Astrocyte of the spinal cord (primary cell): ENCODE measurements around the gene ACSF3.

Experiments
- DNase-seq: peaks from one replicate; pipeline ENCODE4 v3.0.0; 2011; ENCODE audit warnings: low read depth, low spot score
- H3K4me3 ChIP-seq: 2 replicates; pipeline ENCODE4 v1.5.1; 2011; ENCODE audit warnings: low read depth, mild to moderate bottlenecking, low read length, moderate library complexity
- in situ Hi-C: cut with HindIII; loops from 2 replicates; pipeline ENCODE4 v1.10.0; 2017; ENCODE audit warnings: low sequenced_read_pairs
- TF ChIP-seq, protein P1 (sequence below): IDR thresholded peaks from 2 replicates; pipeline ENCODE4 v1.5.1; 2012; ENCODE audit warnings: low read depth, mild to moderate bottlenecking, low read length, inconsistent platforms

ACSF3 gene

DNA sequence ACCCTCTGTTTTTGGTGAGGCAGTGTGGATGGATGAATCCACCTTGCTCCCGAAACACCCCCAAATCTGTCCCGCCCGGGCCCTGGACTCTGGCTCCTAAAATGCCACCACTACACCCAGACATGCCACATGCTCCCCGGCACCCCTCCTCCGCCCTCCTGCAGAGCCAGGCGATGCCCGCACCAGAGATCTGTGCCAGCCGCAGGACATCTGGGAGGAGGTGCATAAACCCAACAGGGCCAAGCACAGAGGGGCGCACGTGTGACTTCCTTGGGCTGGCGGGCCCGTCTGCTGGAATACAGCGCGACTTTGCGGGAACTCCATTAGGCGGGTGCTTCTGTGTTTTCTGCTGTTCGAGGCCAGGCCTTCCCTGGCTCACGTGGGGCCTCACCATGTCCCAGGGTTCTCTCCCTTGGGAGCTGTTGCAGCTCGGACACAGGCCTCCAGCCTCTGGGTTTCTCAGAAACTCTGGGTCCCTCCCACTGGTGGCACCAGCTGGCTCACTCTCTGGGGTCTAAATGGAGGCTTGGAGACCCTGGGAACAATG is 14.1 kb upstream of the ACSF3 start:
- TF ChIP-seq, protein P1, sequence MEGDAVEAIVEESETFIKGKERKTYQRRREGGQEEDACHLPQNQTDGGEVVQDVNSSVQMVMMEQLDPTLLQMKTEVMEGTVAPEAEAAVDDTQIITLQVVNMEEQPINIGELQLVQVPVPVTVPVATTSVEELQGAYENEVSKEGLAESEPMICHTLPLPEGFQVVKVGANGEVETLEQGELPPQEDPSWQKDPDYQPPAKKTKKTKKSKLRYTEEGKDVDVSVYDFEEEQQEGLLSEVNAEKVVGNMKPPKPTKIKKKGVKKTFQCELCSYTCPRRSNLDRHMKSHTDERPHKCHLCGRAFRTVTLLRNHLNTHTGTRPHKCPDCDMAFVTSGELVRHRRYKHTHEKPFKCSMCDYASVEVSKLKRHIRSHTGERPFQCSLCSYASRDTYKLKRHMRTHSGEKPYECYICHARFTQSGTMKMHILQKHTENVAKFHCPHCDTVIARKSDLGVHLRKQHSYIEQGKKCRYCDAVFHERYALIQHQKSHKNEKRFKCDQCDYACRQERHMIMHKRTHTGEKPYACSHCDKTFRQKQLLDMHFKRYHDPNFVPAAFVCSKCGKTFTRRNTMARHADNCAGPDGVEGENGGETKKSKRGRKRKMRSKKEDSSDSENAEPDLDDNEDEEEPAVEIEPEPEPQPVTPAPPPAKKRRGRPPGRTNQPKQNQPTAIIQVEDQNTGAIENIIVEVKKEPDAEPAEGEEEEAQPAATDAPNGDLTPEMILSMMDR = no peak
- in situ Hi-C loops = no loop called here
- no peak overlapping the region for H3K4me3 ChIP-seq
- DNase-seq = no peak

DNA sequence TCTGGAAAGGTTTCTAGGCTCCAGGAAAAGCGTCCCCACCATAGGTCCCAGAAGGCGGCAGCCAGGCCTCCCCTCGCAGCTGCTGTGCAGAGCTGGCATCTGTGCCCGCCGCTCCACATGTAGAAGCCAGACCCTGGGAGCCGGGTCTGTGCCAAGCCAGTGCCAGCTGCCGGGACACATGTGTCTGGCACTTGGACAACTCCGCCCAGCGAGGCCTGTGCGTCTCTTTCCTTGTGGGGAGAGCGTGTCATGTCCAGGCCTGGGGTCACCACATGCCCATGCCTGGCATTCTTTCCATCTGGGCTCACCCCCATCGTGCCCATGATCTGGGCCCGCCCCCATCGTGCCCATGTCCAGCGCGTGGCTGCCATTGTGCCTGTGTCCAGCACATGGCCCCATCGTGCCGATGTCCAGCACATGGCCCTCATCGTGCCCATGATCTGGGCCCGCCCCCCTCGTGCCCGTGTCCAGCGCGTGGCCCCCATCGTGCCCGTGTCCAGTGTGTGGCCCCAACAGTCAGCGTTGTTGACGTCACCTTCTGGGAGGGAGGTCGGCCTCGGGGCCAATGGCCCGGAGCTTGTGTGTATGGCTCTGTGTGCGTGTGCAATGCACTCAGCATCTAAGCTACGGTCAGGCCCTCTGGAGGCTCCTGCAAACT is 13.3 kb upstream of the ACSF3 start:
- TF ChIP-seq, protein P1 = no peak
- no peak for DNase-seq
- in situ Hi-C loops = no loop called here

DNA sequence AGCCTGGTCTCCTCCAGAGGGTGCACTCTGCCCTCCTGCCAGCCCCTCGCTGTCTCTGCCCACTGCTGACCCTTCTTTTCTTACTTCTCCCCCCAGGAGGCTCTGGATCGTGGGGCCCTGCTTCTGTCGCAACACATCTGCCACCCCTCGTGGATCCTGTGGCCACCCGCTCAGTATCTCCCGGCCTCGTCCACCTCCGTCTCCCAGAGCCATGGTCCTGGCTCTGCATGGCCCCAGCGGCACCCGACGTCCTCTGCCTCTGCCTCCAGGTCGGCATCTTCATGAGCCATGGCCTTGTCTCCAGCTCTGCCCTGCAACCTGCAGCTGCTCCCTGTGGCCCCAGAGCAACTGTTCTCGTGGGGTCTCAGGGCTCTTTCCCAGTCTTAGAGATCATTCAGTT is 12.1 kb upstream of the ACSF3 start:
- DNase-seq = no peak
- in situ Hi-C loops = no loop called here
- no peak overlapping the region for H3K4me3 ChIP-seq
- TF ChIP-seq, protein P1 = no peak

More for the DNA sequence above, 13.3 kb upstream of the ACSF3 start:
- no peak overlapping the region for H3K4me3 ChIP-seq

DNA sequence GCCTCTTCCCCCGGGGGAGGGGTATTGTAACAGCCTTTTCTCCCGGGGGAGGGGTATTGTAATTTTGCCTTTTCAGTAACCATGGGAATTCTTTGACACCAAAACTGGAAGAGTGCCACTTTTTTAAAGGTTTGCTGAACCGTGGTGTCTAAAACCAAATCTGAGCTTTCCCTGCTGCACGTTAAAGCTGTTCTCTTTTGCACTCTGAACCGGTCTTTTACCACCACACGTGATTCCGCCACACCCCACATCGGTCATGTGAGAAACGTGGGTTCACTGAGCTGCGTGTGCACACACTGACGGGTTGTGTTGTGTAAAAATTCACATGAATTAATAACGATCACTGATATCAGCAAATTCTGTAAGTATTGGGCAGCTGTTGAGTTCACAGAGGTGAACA is 9.2 kb upstream of the ACSF3 start:
- no peak overlapping the region for H3K4me3 ChIP-seq
- TF ChIP-seq, protein P1 = no peak
- DNase-seq = no peak
- in situ Hi-C loops = no loop called here

DNA sequence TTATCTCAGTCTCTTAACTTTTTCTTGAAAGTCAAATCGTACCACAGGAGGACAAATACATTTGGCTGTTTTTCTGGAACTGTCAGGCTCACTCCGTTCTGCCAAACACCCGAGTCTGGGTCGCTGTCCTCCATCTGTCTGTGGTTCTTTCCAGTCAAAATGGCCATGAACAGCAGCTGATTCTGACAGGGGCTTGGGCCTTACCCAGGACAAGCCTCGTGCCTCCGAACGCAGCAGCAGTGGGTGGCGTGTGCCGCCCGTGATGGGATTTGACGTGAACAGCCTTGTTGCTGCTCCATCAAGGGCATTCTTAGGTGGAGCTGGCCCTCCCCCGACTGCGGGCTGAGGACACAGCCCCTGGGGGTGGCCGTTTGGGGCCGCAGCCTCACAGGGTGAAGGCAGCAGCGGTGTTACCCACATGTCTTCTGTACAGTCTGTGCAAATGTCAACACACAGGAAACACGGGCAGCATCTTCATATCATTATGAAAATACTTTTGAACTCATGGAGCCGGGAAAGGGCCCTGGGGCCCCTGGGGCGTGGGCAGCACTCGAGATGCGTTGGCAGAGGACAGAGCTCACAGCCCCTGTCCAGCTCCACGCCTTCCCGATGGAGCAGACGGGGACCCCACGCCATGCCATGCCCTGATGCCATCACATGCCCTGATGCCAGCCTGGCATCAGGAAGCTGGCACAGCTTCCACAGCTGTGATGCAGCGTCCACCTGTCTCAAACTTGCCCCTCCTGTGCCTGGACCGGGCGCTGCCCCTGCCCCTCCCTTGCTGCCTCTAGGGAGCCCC is 8.6 kb upstream of the ACSF3 start:
- TF ChIP-seq, protein P1 = no peak
- DNase-seq = no peak
- no peak overlapping the region for H3K4me3 ChIP-seq
- in situ Hi-C loops = no loop called here

DNA sequence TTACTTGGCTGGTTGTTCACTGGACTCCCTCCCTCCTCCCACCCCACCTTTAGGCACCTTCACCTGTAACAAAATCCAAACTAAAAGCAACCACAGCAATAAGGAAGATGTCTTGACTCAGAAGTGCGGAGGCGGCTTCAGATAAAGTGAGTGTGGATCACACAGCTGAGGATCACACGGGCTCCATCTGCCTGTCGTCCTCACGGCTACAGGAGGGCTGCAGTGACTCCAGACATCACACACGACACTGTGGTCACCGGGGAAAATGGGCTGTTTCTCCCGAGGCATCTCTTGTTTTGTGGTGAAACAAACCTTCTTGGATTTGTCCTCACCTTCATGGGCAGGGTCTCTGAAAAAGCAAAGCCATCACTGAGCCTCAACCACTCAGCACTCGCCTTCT is 7.9 kb upstream of the ACSF3 start:
- no peak for DNase-seq
- TF ChIP-seq, protein P1 = no peak
- in situ Hi-C loops = no loop called here
- H3K4me3 ChIP-seq = no peak overlapping the region
